IPS DF 6.9 (cell line): ENCODE results near the gene CACTIN.

Experiments
- DNase-seq: peaks from one replicate; pipeline ENCODE4 v3.0.0-alpha.2; 2013; ENCODE audit warnings: low read depth, low spot score
- H3K27ac ChIP-seq: one replicate; pipeline ENCODE4 v1.5.1; 2013; ENCODE audit warnings: low read length, control low read depth
- H3K27me3 ChIP-seq: 2 replicates; pipeline ENCODE4 v1.6.1; 2013; ENCODE audit warnings: mild to moderate bottlenecking, low read length; ENCODE audit not compliant: control insufficient read depth, insufficient read depth
- H3K36me3 ChIP-seq: 2 replicates; pipeline ENCODE4 v1.6.1; 2013; ENCODE audit warnings: low read length; ENCODE audit not compliant: control insufficient read depth, insufficient read depth
- H3K4me1 ChIP-seq: 2 replicates; pipeline ENCODE4 v1.6.1; 2013; ENCODE audit warnings: low read length; ENCODE audit not compliant: control insufficient read depth, insufficient read depth
- H3K4me3 ChIP-seq: 2 replicates; pipeline ENCODE4 v1.5.1; 2013; ENCODE audit warnings: mild to moderate bottlenecking, low read length
- H3K9me3 ChIP-seq: 2 replicates; pipeline ENCODE4 v1.6.1; 2013; ENCODE audit warnings: low read length, inconsistent platforms; ENCODE audit not compliant: control insufficient read depth, insufficient read depth
- WGBS: extraction: QIAGEN DNeasy Blood & Tissue Kit; methylation state at CpG from one replicate; pipeline ENCODE4 v1.1.7; 2013; ENCODE audit warnings: mixed read lengths, missing lambda C conversion rate; ENCODE audit not compliant: insufficient read length, insufficient coverage; 5-methylcytosine and 5-hydroxymethylcytosine counted together

The CACTIN gene

GRCh38 chr19:3660493-3661219 is 34.1 kb upstream of the CACTIN start:
- peaks cover 21% of the 10 kb centered on the region for H3K36me3 ChIP-seq
- H3K27ac ChIP-seq = no peak overlapping the region
- WGBS = no CpG with 5 or more reads among the region's 23 CpGs
- H3K9me3 ChIP-seq = no peaks in the 10 kb centered on the region
- H3K4me1 ChIP-seq = no peaks in the 10 kb centered on the region
- H3K27me3 ChIP-seq = no peaks in the 10 kb centered on the region
- no peak for DNase-seq
- no peak overlapping the region for H3K4me3 ChIP-seq

- no peak for DNase-seq
- no peaks in the 10 kb centered on the region for H3K27me3 ChIP-seq
- no peaks in the 10 kb centered on the region for H3K9me3 ChIP-seq
- H3K27ac ChIP-seq = no peak overlapping the region
- no CpG with 5 or more reads among the region's 22 CpGs for WGBS
- H3K4me3 ChIP-seq = no peak overlapping the region
- H3K4me1 ChIP-seq = no peaks in the 10 kb centered on the region
- H3K36me3 ChIP-seq = peaks cover 21% of the 10 kb centered on the region
Observed at GRCh38 chr19:3659746-3660112, 33.1 kb upstream of the CACTIN start.

DNA sequence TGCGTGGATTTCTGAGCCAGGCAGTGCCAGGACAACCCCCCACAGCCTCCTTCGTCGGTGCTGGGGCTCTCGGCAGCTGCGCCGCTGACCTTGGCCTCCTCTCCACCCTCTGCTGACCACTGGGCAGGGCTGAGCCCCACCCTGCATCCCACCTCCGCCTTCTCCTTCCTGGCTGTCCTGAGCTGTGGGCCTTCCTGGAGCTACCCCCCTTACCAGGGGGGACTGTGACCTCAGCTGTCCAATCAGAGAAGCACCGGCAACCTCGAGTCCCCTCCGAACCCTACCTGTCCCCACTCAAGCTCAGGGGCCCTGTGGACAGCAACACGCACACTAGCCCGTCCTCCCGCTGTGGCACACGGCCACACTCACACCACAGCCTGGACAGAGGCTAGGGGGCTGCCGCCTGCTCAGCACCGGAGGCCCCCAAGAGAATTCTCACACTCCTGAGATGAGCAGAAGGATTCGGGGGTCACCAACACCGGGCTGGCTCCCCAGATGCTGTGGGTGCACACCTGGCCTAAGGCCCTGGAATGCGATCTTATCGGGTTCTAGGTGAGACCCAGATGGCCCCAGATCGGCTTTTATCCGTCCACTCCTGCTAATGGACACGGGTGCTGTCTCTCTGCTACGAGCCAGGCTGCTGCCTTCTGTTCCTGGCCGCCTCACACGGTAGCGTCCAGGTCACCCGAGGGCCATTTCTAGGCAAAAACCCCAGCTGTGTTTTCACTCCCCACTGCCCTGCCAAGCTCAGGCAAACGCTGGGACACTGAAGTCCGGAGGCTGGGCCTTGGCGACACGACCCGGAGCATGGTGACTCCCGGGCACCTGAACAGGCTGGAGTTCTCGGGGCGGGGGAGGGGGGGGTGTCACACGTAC is 32.5 kb upstream of the CACTIN start:
- no CpG with 5 or more reads among the region's 37 CpGs for WGBS
- Histone ChIP-seq H3K36me3 (peaks cover 16% of the 10 kb centered on the region; the same call in 1 of the 2 replicates), H3K4me3 (no peak overlapping the region), H3K9me3 (no peaks in the 10 kb centered on the region), H3K27ac (no peak overlapping the region), H3K4me1 (no peaks in the 10 kb centered on the region), H3K27me3 (no peaks in the 10 kb centered on the region)
- no peak for DNase-seq

DNA sequence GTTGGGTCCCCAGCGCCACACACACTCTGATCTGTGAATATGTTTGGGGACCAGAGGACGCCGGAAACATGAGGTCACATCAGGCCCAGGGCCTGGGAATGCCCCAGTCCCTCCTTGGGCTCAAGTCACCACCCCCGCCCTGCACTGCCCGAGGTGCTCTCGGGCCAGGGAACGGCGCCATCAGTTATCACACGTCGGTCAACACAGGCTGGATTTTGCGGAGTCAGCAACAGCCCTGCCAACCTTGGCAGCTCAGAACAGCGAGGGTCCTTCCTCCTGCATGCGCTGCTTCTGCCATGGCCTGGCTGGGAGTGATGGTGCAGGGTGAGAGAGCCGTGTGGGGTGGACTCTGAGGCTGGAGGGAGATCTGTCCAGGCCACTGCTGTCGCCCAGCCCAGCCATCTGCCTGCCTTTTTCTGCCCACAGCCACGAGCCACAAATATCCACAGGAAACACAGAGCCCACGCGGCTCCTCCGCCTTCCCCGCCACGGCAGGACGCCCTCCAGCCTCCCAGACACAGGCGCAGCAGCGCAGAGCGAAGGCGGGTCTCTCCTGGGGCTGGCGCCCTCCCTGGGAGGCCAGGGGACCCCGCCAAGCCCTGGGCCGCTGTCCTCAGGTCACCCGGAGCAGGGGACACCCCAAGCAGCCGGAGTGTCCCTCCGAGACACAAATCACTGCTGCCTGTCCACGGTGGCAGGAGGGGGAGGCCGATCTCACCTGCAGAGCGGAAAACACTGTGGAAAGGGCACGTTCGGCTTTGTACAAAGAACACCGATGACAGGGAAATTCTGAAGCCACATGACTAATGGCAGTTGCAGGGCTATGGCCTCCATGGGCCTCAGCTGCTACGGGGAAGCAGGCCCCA is 31.6 kb upstream of the CACTIN start:
- H3K27ac ChIP-seq = no peak overlapping the region
- no peak overlapping the region for H3K4me3 ChIP-seq
- no peak for DNase-seq
- peaks cover 11% of the 10 kb centered on the region; the same call in 1 of the 2 replicates for H3K36me3 ChIP-seq
- H3K4me1 ChIP-seq = no peaks in the 10 kb centered on the region
- WGBS = no CpG with 5 or more reads among the region's 39 CpGs
- H3K9me3 ChIP-seq = no peaks in the 10 kb centered on the region
- no peaks in the 10 kb centered on the region for H3K27me3 ChIP-seq

DNA sequence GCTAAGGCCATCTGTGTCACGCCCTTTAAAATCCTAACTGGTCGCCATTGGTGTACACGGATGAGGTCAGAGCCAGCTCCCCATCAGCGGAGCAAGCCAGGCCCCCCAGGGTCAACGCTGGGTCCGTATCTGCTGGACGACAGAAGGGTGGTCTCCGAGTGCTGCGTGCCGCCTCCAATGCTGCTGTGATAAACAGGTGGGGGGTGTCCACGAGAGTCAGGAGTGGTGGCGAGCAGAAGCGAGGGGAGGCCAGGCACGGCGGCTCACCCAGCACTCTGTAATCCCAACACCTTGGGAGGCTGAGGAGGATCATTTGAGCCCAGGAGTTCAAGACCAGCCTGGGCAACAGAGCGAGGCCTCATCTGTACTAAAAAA is 30.8 kb upstream of the CACTIN start:
- no CpG with 5 or more reads among the region's 16 CpGs for WGBS
- Histone ChIP-seq H3K27me3 (no peaks in the 10 kb centered on the region), H3K36me3 (peaks cover 16% of the 10 kb centered on the region; the same call in 1 of the 2 replicates), H3K4me3 (no peak overlapping the region), H3K4me1 (no peaks in the 10 kb centered on the region), H3K9me3 (no peaks in the 10 kb centered on the region), H3K27ac (no peak overlapping the region)
- no peak for DNase-seq

GRCh38 chr19:3656747-3657394 is 30.3 kb upstream of the CACTIN start:
- Histone ChIP-seq H3K4me1 (no peaks in the 10 kb centered on the region), H3K27me3 (no peaks in the 10 kb centered on the region), H3K4me3 (no peak overlapping the region), H3K9me3 (no peaks in the 10 kb centered on the region), H3K27ac (no peak overlapping the region), H3K36me3 (peaks cover 20% of the 10 kb centered on the region; the same call in 1 of the 2 replicates)
- DNase-seq = no peak
- WGBS = no CpG with 5 or more reads among the region's 19 CpGs

DNA sequence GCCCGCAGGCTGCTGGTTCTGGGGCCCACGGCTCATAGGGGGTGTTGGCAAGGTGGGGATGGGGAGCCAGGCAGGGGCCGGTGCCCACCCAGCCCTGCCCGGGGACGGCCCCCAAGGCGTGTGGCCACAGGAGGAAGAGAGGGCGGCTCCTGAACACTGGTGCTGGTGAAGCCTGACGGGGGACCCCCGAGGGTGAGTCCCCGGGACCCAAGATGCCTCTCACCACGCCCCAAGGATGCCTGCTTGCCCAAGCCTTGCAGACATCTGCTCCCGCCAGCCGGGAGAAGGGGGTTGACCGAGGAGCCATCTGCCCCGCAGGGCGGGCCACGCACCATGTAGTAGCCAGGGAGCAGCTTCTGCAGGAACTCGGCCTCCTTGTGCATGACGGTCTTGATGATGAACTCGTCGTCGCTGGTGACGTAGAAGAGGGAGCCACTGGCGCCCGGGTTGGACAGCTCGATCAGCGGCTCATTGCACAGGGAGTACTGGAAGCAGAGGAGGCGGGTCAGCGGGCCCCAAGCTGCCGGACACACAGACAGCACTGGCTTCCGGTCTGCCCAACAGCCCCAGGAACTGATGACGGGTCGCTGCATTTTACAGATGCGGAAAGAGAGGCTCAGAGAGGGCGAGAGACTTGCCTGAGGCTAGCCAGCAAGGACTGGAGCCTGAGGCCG is 29.6 kb upstream of the CACTIN start:
- WGBS = no CpG with 5 or more reads among the region's 36 CpGs
- H3K9me3 ChIP-seq = no peaks in the 10 kb centered on the region
- no peaks in the 10 kb centered on the region for H3K4me1 ChIP-seq
- no peak for DNase-seq
- peaks cover 26% of the 10 kb centered on the region for H3K36me3 ChIP-seq
- no peak overlapping the region for H3K27ac ChIP-seq
- H3K4me3 ChIP-seq = no peak overlapping the region
- no peaks in the 10 kb centered on the region for H3K27me3 ChIP-seq

- Histone ChIP-seq H3K4me3 (no peak overlapping the region), H3K27me3 (no peaks in the 10 kb centered on the region), H3K4me1 (no peaks in the 10 kb centered on the region), H3K9me3 (no peaks in the 10 kb centered on the region), H3K36me3 (peaks cover 28% of the 10 kb centered on the region), H3K27ac (no peak overlapping the region)
- WGBS = no CpG with 5 or more reads among the region's 25 CpGs
- no peak for DNase-seq
Observed at GRCh38 chr19:3655402-3656072, 28.9 kb upstream of the CACTIN start.

- H3K4me1 ChIP-seq = no peaks in the 10 kb centered on the region
- H3K27me3 ChIP-seq = no peaks in the 10 kb centered on the region
- no peak overlapping the region for H3K4me3 ChIP-seq
- DNase-seq = no peak
- peaks cover 28% of the 10 kb centered on the region for H3K36me3 ChIP-seq
- no CpG with 5 or more reads among the region's 20 CpGs for WGBS
- no peaks in the 10 kb centered on the region for H3K9me3 ChIP-seq
- H3K27ac ChIP-seq = no peak overlapping the region
Observed at GRCh38 chr19:3653865-3654513, 27.4 kb upstream of the CACTIN start.
